ENCODE results near the gene ZNF43. TPM values are rescaled to one million over a fixed set of nuclear protein-coding genes. Genes with fewer than 3 reads are reported as not detected.
"Not testable (repeated sequence)": the region's sequence is repeated elsewhere in the genome, so short reads cannot be mapped to it uniquely, and the experiment has no call there.

Gene ZNF43
- total RNA-seq: 16.0 and 17.7 TPM in 2 replicates
- long read RNA-seq, full-length matches to known transcripts: 26 of 32 reads
- long read RNA-seq, partial matches to known transcripts: 1 of 32 reads
- long read RNA-seq, other reads (novel, unspliced or antisense): 5 of 32 reads

DNA sequence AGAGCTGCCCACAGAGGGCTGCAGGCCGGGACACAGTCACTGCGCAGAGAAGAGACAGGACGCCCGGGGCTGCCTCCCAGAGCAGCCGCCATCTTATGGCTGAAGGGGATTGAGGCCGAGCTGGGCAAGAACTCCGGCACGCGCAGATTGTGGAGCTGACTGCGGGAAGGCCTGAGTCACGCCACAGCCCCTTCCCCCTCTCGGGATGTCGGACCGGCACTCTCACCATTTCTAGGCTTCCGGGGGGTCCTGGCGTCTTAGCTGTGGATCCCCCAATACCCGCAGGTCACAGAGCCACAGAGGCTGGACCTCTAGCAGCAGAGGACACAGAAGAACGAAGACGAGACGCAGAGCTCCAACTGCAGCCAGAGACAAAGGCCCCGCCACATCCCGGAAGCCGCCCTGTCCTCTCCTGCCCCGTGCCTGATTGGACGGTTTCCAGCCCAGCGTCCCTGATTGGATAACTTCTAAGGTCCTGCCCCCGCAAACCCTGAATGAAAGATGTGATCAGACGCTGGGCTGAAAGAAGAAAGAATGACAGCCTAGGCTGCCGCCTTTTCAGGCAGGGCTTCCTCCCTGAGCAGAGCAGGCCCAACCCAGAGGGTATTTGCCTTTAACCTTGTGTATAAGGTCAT is at the start of gene ZNF43:
TSS of gene ZNF43 (minus strand) at position 373 of the 635 bp plus-strand sequence. CDS start at position 229, 144 bp downstream.
- Mint-ChIP-seq H3K4me3 (ENCODE audit: unreplicated experiment) (peak within 1 kb of the TSS; percentile 99), H3K4me1 (ENCODE audit: unreplicated experiment) (peaks cover 10% of the 10 kb centered on the region), H3K9me3 (ENCODE audit: unreplicated experiment) (peaks cover 2% of the 10 kb centered on the region), H3K27me3 (ENCODE audit: unreplicated experiment) (no peaks in the 10 kb centered on the region), H3K27ac (ENCODE audit: unreplicated experiment) (peak within 1 kb of the TSS; percentile 100), H3K36me3 (ENCODE audit: unreplicated experiment) (peaks cover 35% of the 10 kb centered on the region)
- TF ChIP-seq, protein P1, sequence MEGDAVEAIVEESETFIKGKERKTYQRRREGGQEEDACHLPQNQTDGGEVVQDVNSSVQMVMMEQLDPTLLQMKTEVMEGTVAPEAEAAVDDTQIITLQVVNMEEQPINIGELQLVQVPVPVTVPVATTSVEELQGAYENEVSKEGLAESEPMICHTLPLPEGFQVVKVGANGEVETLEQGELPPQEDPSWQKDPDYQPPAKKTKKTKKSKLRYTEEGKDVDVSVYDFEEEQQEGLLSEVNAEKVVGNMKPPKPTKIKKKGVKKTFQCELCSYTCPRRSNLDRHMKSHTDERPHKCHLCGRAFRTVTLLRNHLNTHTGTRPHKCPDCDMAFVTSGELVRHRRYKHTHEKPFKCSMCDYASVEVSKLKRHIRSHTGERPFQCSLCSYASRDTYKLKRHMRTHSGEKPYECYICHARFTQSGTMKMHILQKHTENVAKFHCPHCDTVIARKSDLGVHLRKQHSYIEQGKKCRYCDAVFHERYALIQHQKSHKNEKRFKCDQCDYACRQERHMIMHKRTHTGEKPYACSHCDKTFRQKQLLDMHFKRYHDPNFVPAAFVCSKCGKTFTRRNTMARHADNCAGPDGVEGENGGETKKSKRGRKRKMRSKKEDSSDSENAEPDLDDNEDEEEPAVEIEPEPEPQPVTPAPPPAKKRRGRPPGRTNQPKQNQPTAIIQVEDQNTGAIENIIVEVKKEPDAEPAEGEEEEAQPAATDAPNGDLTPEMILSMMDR (IDR thresholded peaks at IDR 0.05): no peak
- peak; percentile 97 for DNase-seq (ENCODE audit: extremely low spot score, unreplicated experiment)

DNA sequence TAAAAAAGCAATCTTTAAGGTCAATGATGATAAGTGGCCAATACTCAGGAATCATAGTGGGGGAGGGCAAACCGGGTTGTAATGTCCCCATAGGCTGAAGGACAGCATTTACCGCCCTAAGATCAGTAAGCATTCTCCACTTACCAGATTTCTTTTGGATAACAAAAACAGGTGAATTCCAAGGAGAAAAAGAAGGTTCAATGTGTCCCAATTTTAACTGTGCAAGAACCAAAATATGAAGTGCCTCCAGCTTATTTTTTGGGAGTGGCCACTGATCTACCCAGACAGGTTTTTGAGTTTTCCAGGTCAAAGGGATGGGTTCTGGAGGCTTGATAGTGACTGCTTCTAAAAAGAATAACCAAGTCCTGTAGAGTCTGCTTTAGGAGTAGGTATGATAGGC is 49.5 kb upstream of the ZNF43 start:
- H3K4me3 Mint-ChIP-seq (ENCODE audit: unreplicated experiment); H3K36me3 Mint-ChIP-seq (ENCODE audit: unreplicated experiment); DNase-seq (ENCODE audit: extremely low spot score, unreplicated experiment); H3K27ac Mint-ChIP-seq (ENCODE audit: unreplicated experiment); H3K4me1 Mint-ChIP-seq (ENCODE audit: unreplicated experiment); H3K27me3 Mint-ChIP-seq (ENCODE audit: unreplicated experiment): not testable (repeated sequence)
- peaks cover 65% of the 10 kb centered on the region for H3K9me3 Mint-ChIP-seq (ENCODE audit: unreplicated experiment)

DNA sequence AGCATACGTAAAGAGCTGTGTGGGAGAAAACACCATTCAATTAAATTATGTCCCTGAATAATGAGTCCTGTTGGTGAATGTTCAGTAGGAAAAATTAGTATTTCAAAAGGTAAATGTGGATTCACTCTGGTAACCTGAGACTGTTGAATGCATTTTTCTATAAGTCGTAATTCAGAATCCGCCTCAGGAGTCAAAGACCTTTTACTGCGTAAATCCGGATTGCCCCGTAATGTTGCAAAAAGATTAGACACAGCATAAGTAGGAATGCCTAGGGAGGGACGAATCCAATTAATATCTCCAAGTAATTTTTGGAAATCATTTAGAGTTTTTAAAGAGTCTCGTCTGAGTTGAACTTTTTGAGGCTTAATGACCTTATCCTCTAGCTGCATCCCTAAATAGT is 48.8 kb upstream of the ZNF43 start:
- peaks cover 66% of the 10 kb centered on the region for H3K9me3 Mint-ChIP-seq (ENCODE audit: unreplicated experiment)
- DNase-seq (ENCODE audit: extremely low spot score, unreplicated experiment); H3K4me3 Mint-ChIP-seq (ENCODE audit: unreplicated experiment); H3K4me1 Mint-ChIP-seq (ENCODE audit: unreplicated experiment); H3K27me3 Mint-ChIP-seq (ENCODE audit: unreplicated experiment); H3K27ac Mint-ChIP-seq (ENCODE audit: unreplicated experiment); H3K36me3 Mint-ChIP-seq (ENCODE audit: unreplicated experiment): not testable (repeated sequence)

DNA sequence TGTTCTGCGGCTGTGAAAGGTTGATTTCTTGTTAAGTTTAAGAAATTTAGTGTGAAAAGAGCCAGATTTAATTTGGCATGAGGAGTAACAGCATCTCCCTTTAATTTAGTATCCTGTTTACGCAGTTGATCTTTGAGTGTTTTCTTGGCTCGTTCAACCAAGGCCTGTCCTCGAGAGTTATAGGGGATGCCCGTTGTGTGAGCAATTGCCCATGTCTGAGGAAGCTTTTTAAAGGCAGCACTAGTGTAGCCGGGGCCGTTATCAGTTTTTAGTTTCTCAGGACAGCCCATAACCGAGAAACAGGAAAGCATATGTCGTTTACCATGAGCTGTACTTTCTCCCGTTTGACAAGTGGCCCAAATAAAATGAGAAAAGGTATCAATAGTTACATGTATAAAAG is 47.5 kb upstream of the ZNF43 start:
- TF ChIP-seq, protein P1 (IDR thresholded peaks at IDR 0.05): no peak
- Mint-ChIP-seq H3K4me1 (ENCODE audit: unreplicated experiment) (no peaks in the 10 kb centered on the region), H3K9me3 (ENCODE audit: unreplicated experiment) (peaks cover 66% of the 10 kb centered on the region), H3K27ac (ENCODE audit: unreplicated experiment) (no peak overlapping the region), H3K4me3 (ENCODE audit: unreplicated experiment) (no peak overlapping the region), H3K36me3 (ENCODE audit: unreplicated experiment) (no peaks in the 10 kb centered on the region), H3K27me3 (ENCODE audit: unreplicated experiment) (no peaks in the 10 kb centered on the region)
- DNase-seq (ENCODE audit: extremely low spot score, unreplicated experiment): no peak

DNA sequence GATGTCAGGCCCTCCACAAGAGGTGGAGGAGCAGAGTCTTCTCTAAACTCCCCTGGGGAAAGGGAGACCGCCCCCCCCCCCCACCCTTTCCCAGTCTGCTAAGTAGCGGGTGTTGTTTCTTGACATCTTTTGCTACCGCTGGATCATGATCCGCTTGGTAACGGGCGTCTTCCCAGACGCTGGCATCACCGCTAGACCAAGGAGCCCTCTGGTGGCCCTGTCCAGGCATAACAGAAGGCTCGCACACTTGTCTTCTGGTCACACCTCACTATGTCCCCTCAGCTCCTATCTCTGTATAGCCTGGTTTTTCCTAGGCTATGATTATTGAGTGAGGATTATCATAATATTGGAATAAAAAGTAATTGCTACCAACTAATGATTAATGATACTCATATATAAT is 44.8 kb upstream of the ZNF43 start:
- H3K9me3 Mint-ChIP-seq (ENCODE audit: unreplicated experiment): peaks cover 66% of the 10 kb centered on the region
- not testable (repeated sequence) for H3K27ac Mint-ChIP-seq (ENCODE audit: unreplicated experiment); DNase-seq (ENCODE audit: extremely low spot score, unreplicated experiment); H3K27me3 Mint-ChIP-seq (ENCODE audit: unreplicated experiment); H3K4me1 Mint-ChIP-seq (ENCODE audit: unreplicated experiment); H3K4me3 Mint-ChIP-seq (ENCODE audit: unreplicated experiment); H3K36me3 Mint-ChIP-seq (ENCODE audit: unreplicated experiment)
- TF ChIP-seq, protein P1 (IDR thresholded peaks at IDR 0.05): peak; percentile 20

DNA sequence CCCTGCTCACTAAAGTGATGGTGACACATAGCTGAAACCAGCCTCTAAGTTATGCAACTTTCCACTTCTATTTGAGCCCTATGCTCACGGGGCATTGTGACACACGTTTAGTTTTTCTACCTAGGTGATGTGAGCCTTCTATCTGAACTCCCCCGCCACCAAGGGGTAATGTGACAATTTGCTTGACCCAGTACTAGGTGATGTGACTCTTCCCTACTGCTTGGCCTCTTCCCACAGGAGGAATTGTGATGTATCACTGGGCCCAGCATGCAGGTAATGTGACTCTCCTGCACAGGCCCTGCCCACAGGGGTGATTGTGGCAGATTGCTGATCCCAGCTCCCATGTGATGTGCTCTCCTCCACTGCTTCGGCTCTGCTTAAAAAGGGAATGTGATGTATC is 42.7 kb upstream of the ZNF43 start:
- peaks cover 55% of the 10 kb centered on the region for H3K9me3 Mint-ChIP-seq (ENCODE audit: unreplicated experiment)
- no peaks in the 10 kb centered on the region for H3K36me3 Mint-ChIP-seq (ENCODE audit: unreplicated experiment)
- no peaks in the 10 kb centered on the region for H3K4me1 Mint-ChIP-seq (ENCODE audit: unreplicated experiment)

More for the DNA sequence above, 42.7 kb upstream of the ZNF43 start:
- Mint-ChIP-seq H3K27ac (ENCODE audit: unreplicated experiment) (no peak overlapping the region), H3K27me3 (ENCODE audit: unreplicated experiment) (no peaks in the 10 kb centered on the region), H3K4me3 (ENCODE audit: unreplicated experiment) (no peak overlapping the region)
- TF ChIP-seq, protein P1 (IDR thresholded peaks at IDR 0.05): no peak
- DNase-seq (ENCODE audit: extremely low spot score, unreplicated experiment): no peak

Data from osteocyte (in vitro differentiated cells).